Measurements from ENCODE around the gene SMARCA4. TPM values are rescaled to one million over a fixed set of nuclear protein-coding genes. Genes with fewer than 3 reads are reported as not detected.

SMARCA4 gene
- total RNA-seq, 2 experiments from 2014 or later: 102 to 116 TPM

GRCh38 chr19:11106477-11106876 is 145.6 kb downstream of the SMARCA4 start:
- ChIA-PET CTCF (no interaction called here), POLR2A (no interaction called here)
- Mint-ChIP-seq H3K36me3 (ENCODE audit: low read depth) (peaks cover 77% of the 10 kb centered on the region), H3K9me3 (ENCODE audit: low read depth) (no peaks in the 10 kb centered on the region), H3K4me1 (no peaks in the 10 kb centered on the region), H3K27ac (no peak overlapping the region), H3K27me3 (no peaks in the 10 kb centered on the region), H3K4me3 (no peak overlapping the region)
- intact Hi-C loops (cut with DNase I, micrococcal nuclease): no loop called here
- DNase-seq (no peak), ATAC-seq (no peak)

GRCh38 chr19:11108746-11109145 is 147.9 kb downstream of the SMARCA4 start:
- ChIA-PET POLR2A (no interaction called here), CTCF (interaction anchor here (1.3 kb wide), 1 partner anchor 17 kb away, joined by 5 read pairs; no protein-coding TSS in a partner anchor)
- ATAC-seq (no peak), DNase-seq (no peak)
- H3K36me3 Mint-ChIP-seq (ENCODE audit: low read depth): peaks cover 71% of the 10 kb centered on the region
- no peak overlapping the region for H3K4me3 Mint-ChIP-seq
- H3K27me3 Mint-ChIP-seq: no peaks in the 10 kb centered on the region
- H3K27ac Mint-ChIP-seq: no peak overlapping the region
- H3K4me1 Mint-ChIP-seq: no peaks in the 10 kb centered on the region
- intact Hi-C loops (cut with DNase I, micrococcal nuclease): no loop called here
- no peaks in the 10 kb centered on the region for H3K9me3 Mint-ChIP-seq (ENCODE audit: low read depth)

- Mint-ChIP-seq H3K36me3 (ENCODE audit: low read depth) (peaks cover 71% of the 10 kb centered on the region), H3K9me3 (ENCODE audit: low read depth) (no peaks in the 10 kb centered on the region), H3K4me3 (no peak overlapping the region), H3K27me3 (no peaks in the 10 kb centered on the region), H3K27ac (no peak overlapping the region), H3K4me1 (no peaks in the 10 kb centered on the region)
- intact Hi-C loops (cut with DNase I, micrococcal nuclease): no loop called here
- POLR2A ChIA-PET: interaction anchor here (0.6 kb wide), 1 partner anchor 16 kb away, joined by 8 read pairs; no protein-coding TSS in a partner anchor
- ATAC-seq (no peak), DNase-seq (no peak)
- CTCF ChIA-PET: interaction anchor here (0.5 to 1.1 kb wide), 2 partner anchors 10 to 15 kb away, joined by 4 to 6 read pairs; no protein-coding TSS in a partner anchor
Observed at GRCh38 chr19:11111117-11111770, 150.4 kb downstream of the SMARCA4 start.

GRCh38 chr19:11111771-11112144 is 150.9 kb downstream of the SMARCA4 start:
- no peak for ATAC-seq
- no peak for DNase-seq
- ChIA-PET POLR2A (no interaction called here), CTCF (interaction anchor here (1.1 kb wide), 1 partner anchor 15 kb away, joined by 6 read pairs; no protein-coding TSS in a partner anchor)
- Mint-ChIP-seq H3K27me3 (no peaks in the 10 kb centered on the region), H3K36me3 (ENCODE audit: low read depth) (peaks cover 72% of the 10 kb centered on the region), H3K9me3 (ENCODE audit: low read depth) (no peaks in the 10 kb centered on the region), H3K27ac (no peak overlapping the region), H3K4me1 (no peaks in the 10 kb centered on the region), H3K4me3 (no peak overlapping the region)
- intact Hi-C loops (cut with DNase I, micrococcal nuclease): no loop called here

Other genes starting within 250 kb of the SMARCA4 start
- 100 to 1,000 TPM; 167 to 185 TPM for gene DNM2, start 243.0 kb upstream of the SMARCA4 start, total RNA-seq
- gene TMED1, start 124.8 kb upstream of the SMARCA4 start, total RNA-seq: 10 to 100 TPM in 1 of 2 experiments, 1 to 10 TPM in 1; 8.7 to 15.3 TPM
- 1 to 10 TPM; 2.7 to 3.6 TPM for gene C19orf38, start 112.6 kb upstream of the SMARCA4 start, total RNA-seq
- 10 to 100 TPM; 82.3 to 96.8 TPM for gene CARM1, start 89.5 kb upstream of the SMARCA4 start, total RNA-seq
- 10 to 100 TPM; 15.8 to 21.3 TPM for gene YIPF2, start 32.4 kb upstream of the SMARCA4 start, total RNA-seq
- gene TIMM29, start 32.2 kb upstream of the SMARCA4 start, total RNA-seq: 10 to 100 TPM in 1 of 2 experiments, 1 to 10 TPM in 1; 8.6 to 15.5 TPM
- 10 to 100 TPM; 73.0 to 73.8 TPM for gene LDLR, start 128.4 kb downstream of the SMARCA4 start, total RNA-seq
- 10 to 100 TPM; 59.6 to 72.2 TPM for gene SPC24, start 194.8 kb downstream of the SMARCA4 start, total RNA-seq
- 1 to 10 TPM in 1 of 2 experiments, under 1 TPM in 1; 0.91 to 1.2 TPM for gene KANK2, start 236.5 kb downstream of the SMARCA4 start, total RNA-seq